Retina (tissue), 1 donor: ENCODE data around the gene GALNT15.

Experiments used
- DNase-seq: peaks from one replicate; pipeline ENCODE4 v3.0.0-alpha.2; 2016

Gene GALNT15

GRCh38 chr3:16233806-16234205, 59.3 kb downstream of the GALNT15 start:
- DNase-seq: no peak

- DNase-seq: no peak
These were observed 59.8 kb downstream of the GALNT15 start for GRCh38 chr3:16234281-16234680.

GRCh38 chr3:16236030-16236639, 61.7 kb downstream of the GALNT15 start:
- no peak for DNase-seq

- no peak for DNase-seq
These were observed 62.4 kb downstream of the GALNT15 start for GRCh38 chr3:16236856-16237393.

GRCh38 chr3:16239086-16239770, 64.7 kb downstream of the GALNT15 start:
- DNase-seq: no peak

- no peak for DNase-seq
These were observed 65.3 kb downstream of the GALNT15 start for GRCh38 chr3:16239780-16240179.

GRCh38 chr3:16240229-16241023, 65.9 kb downstream of the GALNT15 start:
- no peak for DNase-seq

GRCh38 chr3:16241225-16241624, 66.7 kb downstream of the GALNT15 start:
- no peak for DNase-seq

GRCh38 chr3:16242177-16242576, 67.7 kb downstream of the GALNT15 start:
- no peak for DNase-seq

- no peak for DNase-seq
These were observed 69.4 kb downstream of the GALNT15 start for GRCh38 chr3:16243706-16244490.

- no peak for DNase-seq
These were observed 71.1 kb downstream of the GALNT15 start for GRCh38 chr3:16245609-16246008.

- peak; percentile 87 for DNase-seq
These were observed 73.0 kb downstream of the GALNT15 start for GRCh38 chr3:16247282-16248061.

- no peak for DNase-seq
These were observed 74.1 kb downstream of the GALNT15 start for GRCh38 chr3:16248556-16248955.

GRCh38 chr3:16249336-16249735, 74.9 kb downstream of the GALNT15 start:
- DNase-seq: no peak

- no peak for DNase-seq
These were observed 75.4 kb downstream of the GALNT15 start for GRCh38 chr3:16249886-16250285.

GRCh38 chr3:16251316-16252085, 77.0 kb downstream of the GALNT15 start:
- no peak for DNase-seq

GRCh38 chr3:16252243-16252978, 77.9 kb downstream of the GALNT15 start:
- no peak for DNase-seq

- DNase-seq: no peak
These were observed 78.5 kb downstream of the GALNT15 start for GRCh38 chr3:16252988-16253387.

- DNase-seq: no peak
These were observed 79.1 kb downstream of the GALNT15 start for GRCh38 chr3:16253601-16254000.

- no peak for DNase-seq
These were observed 80.4 kb downstream of the GALNT15 start for GRCh38 chr3:16254916-16255315.
